Measurements from ENCODE around the gene DKK1. TPM values are rescaled to one million over a fixed set of nuclear protein-coding genes. Genes with fewer than 3 reads are reported as not detected.
"Not testable (repeated sequence)": the region's sequence is repeated elsewhere in the genome, so short reads cannot be mapped to it uniquely, and the experiment has no call there.

Gene DKK1
- total and polyA plus RNA-seq, 2 donors (not counting 3 experiments of a cell fraction or from before 2014, with no cell fraction given), result 184 to 202 TPM

DNA sequence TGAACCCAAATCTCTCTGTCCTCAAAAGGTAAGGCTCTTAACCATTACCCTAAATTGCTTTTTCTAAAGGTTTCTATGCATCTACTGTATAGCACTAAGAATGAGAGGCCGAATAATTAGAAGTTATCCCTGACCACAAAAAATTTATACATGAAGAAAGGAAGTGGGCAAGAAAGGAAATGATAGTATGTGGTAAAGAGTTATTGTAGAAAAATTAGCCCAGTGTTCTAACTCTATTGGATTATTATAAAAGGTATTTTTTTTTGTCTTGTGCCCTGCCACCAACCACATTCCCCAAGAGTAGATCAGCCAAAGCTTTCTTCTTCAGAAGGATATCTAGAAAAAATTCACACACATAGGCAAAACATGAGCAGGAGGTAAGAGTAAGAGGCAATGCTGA is 45.4 kb downstream of the DKK1 start:
- Histone ChIP-seq H3K36me3 (ENCODE audit: control insufficient read depth in 2 of 2, extremely low read depth in 1 of 2, insufficient read depth in 2 of 2, low read length in 2 of 2) (no peaks in the 10 kb centered on the region), H3K9me3 (replicated peaks; ENCODE audit: control insufficient read depth, insufficient read depth, low read length) (no peaks in the 10 kb centered on the region), H3K9me1 (replicated peaks; ENCODE audit: control insufficient read depth, extremely low read depth, insufficient read depth, low read length) (no peaks in the 10 kb centered on the region), H3K9ac (replicated peaks; ENCODE audit: extremely low read depth, insufficient read depth, low read length) (no peak overlapping the region), H3K27me3 (ENCODE audit: control insufficient read depth in 2 of 2, insufficient read depth in 2 of 2, low read length in 2 of 2) (no peaks in the 10 kb centered on the region), H3K4me2 (ENCODE audit: insufficient read depth, low read length) (no peak overlapping the region), H3K27ac (ENCODE audit: insufficient read depth, low read depth, low read length) (no peak overlapping the region), H3K4me3 (replicated peaks in 1 of 3; ENCODE audit: insufficient read depth in 1 of 3, low read depth in 1 of 3, low read length in 3 of 3) (no peak overlapping the region), H3K4me1 (ENCODE audit: control insufficient read depth, extremely low read depth, insufficient read depth, low read length) (peaks cover 4% of the 10 kb centered on the region), H2AFZ (ENCODE audit: low read depth, low read length) (no peak overlapping the region), H3K79me2 (ENCODE audit: control insufficient read depth, insufficient read depth, low read length) (no peaks in the 10 kb centered on the region), H4K20me1 (replicated peaks; ENCODE audit: control insufficient read depth, extremely low read depth, insufficient read depth, low read length) (no peaks in the 10 kb centered on the region)
- ChIA-PET CTCF (no interaction called here), POLR2A (no interaction called here)
- FAIRE-seq (no peak), DNase-seq (ENCODE audit: low read depth, low spot score) (no peak)
- BruUV-seq (replicated peaks), result no TSS peak
- intact Hi-C loops (cut with micrococcal nuclease), result no loop called here
- dilution Hi-C loops (cut with MboI; ENCODE audit: extremely low pct_ligation_motif_present, low sequenced_read_pairs), result no loop called here
- TF ChIP-seq, protein P1, sequence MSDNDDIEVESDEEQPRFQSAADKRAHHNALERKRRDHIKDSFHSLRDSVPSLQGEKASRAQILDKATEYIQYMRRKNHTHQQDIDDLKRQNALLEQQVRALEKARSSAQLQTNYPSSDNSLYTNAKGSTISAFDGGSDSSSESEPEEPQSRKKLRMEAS (IDR thresholded peaks at IDR 0.05; ENCODE audit: insufficient read depth, insufficient read length), result no peak

DNA sequence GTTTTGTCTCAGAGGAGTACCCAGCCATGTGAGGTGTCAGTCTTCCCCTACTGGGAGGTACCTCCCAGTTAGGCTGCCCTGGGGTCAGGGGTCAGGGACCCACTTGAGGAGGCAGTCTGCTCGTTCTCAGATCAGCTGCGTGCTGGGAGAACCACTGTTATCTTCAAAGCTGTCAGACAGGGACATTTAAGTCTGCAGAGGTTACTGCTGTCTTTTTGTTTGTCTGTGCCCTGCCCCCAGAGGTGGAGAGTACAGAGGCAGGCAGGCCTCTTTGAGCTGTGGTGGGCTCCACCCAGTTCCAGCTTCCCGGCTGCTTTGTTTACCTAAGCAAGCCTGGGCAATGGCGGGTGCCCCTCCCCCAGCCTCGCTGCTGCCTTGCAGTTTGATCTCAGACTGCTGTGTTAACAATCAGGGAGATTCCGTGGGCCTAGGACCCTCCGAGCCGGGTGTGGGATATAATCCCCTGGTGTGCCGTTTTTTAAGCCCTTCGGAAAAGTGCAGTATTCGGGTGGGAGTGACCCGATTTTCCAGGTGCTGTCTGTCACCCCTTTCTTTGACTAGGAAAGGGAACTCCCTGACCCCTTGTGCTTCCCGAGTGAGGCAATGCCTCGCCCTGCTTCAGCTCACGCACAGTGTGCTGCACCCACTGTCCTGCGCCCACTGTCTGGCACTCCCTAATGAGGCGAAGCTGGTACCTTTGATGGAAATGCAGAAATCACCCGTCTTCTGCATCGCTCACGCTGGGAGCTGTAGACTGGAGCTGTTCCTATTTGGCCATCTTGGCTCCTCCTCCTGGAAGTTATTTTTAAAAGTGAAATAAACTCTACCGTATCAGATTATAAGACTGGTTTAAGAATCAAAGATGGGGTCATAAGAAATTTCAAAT is 51.7 kb downstream of the DKK1 start:
- H3K4me2 ChIP-seq (ENCODE audit: insufficient read depth, low read length); H2AFZ ChIP-seq (ENCODE audit: low read depth, low read length); H3K4me1 ChIP-seq (ENCODE audit: control insufficient read depth, extremely low read depth, insufficient read depth, low read length); H3K36me3 ChIP-seq (ENCODE audit: control insufficient read depth in 2 of 2, extremely low read depth in 1 of 2, insufficient read depth in 2 of 2, low read length in 2 of 2); H4K20me1 ChIP-seq (replicated peaks; ENCODE audit: control insufficient read depth, extremely low read depth, insufficient read depth, low read length); H3K9me3 ChIP-seq (replicated peaks; ENCODE audit: control insufficient read depth, insufficient read depth, low read length); H3K27ac ChIP-seq (ENCODE audit: insufficient read depth, low read depth, low read length); intact Hi-C loops (cut with micrococcal nuclease); H3K27me3 ChIP-seq (ENCODE audit: control insufficient read depth in 2 of 2, insufficient read depth in 2 of 2, low read length in 2 of 2); dilution Hi-C loops (cut with MboI; ENCODE audit: extremely low pct_ligation_motif_present, low sequenced_read_pairs); H3K9me1 ChIP-seq (replicated peaks; ENCODE audit: control insufficient read depth, extremely low read depth, insufficient read depth, low read length); BruUV-seq (replicated peaks); H3K9ac ChIP-seq (replicated peaks; ENCODE audit: extremely low read depth, insufficient read depth, low read length); DNase-seq (ENCODE audit: low read depth, low spot score); H3K4me3 ChIP-seq (replicated peaks in 1 of 3; ENCODE audit: insufficient read depth in 1 of 3, low read depth in 1 of 3, low read length in 3 of 3); H3K79me2 ChIP-seq (ENCODE audit: control insufficient read depth, insufficient read depth, low read length); FAIRE-seq; POLR2A ChIA-PET; CTCF ChIA-PET: not testable (repeated sequence)

All from endothelial cell of umbilical vein (primary cell).